Measurements from ENCODE around the gene TMEM220.

Gene TMEM220

DNA sequence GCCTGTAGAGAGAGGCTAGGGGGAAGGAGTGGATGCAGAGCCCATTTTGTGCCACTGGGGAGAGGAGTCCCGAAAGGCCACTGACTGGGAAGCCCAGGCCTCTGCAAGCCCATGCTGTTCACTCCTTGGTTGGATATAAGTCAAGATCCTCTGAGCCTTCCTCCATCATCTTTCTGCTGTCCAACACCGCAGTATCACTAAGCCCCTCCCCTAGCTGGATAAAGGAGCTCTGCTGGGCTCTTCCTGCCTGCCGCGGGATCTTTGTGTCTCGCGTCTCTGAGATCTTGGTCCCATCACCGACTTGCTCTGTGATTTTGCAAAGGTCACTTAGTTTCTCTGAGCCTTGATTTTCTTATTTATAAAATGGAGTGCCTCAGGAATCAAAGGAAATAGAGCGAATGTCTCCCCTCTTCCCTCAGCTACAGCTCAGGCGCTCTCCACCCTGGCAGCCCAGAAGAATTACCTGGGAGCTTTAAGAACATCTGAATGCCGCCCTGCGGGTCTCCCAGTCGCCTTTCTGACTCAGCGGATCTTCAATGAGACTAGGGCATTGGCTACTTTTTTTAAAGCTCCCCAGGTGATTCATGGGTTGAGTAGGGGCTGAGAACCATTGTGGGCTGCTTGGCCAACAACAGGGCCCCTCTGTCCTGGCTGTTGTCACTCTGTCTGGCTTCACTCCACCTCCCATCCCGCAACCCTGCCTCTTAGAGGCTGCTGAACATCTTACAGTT, 25.2 kb upstream of the TMEM220 start:
- no peaks in the 10 kb centered on the region for H3K9me3 ChIP-seq
- H3K27me3 ChIP-seq: no peaks in the 10 kb centered on the region
- H3K36me3 ChIP-seq: no peaks in the 10 kb centered on the region
- H3K4me3 ChIP-seq: no peak overlapping the region
- intact Hi-C loops (cut with DNase I; ENCODE audit: low total_unique reads): no loop called here
- no peak for TF ChIP-seq CTCF (IDR thresholded peaks at IDR 0.05)
- H3K27ac ChIP-seq: no peak overlapping the region
- DNase-seq: no peak
- H3K4me1 ChIP-seq: no peaks in the 10 kb centered on the region

DNA sequence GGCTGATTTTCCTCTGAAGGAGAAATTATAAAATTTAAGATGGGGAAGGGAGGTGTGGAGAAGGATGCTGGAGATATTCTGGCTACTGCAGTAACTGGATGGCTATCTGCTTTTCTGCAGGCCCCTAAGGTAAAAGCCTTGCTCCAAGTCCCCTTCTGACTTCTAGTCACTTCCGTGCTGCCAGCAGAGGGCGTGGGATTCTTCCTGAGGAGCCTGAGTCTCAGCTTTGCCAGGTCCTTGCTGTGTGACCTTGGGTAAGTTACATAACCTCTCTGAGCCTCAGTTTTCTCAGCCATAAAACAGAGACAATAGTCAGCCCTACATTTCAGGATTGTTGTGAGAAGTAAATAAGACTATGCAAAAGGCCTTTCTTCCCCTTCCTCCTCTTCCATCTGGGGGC, 24.3 kb upstream of the TMEM220 start:
- H3K27ac ChIP-seq: no peak overlapping the region
- no peaks in the 10 kb centered on the region for H3K4me1 ChIP-seq
- intact Hi-C loops (cut with DNase I; ENCODE audit: low total_unique reads): no loop called here

DNA sequence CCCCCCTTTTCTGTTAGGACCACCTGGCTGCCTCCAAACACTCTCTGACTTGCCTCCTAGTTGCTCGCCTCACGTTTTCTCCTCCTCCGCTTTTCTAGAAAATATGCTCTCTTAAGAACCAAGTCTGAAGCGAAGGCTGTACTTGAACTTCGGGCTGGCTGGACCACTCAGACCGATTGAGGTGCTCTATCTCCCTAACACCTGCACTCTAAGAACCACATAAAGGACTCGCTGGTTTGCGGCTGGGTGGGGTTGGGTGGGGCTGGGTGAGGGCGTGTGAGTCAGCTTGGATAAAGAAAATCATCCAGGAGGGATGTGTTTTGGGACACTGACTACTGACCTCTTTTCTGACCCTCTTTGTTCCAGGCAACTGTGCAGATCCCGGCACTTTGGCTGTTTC, 22.9 kb upstream of the TMEM220 start:
- no peaks in the 10 kb centered on the region for H3K27me3 ChIP-seq
- no peak for DNase-seq
- TF ChIP-seq CTCF (IDR thresholded peaks at IDR 0.05): no peak
- no peaks in the 10 kb centered on the region for H3K36me3 ChIP-seq
- H3K4me1 ChIP-seq: no peaks in the 10 kb centered on the region
- no peaks in the 10 kb centered on the region for H3K9me3 ChIP-seq
- no peak overlapping the region for H3K4me3 ChIP-seq
- H3K27ac ChIP-seq: no peak overlapping the region
- intact Hi-C loops (cut with DNase I; ENCODE audit: low total_unique reads): no loop called here

More for the DNA sequence above, 24.3 kb upstream of the TMEM220 start:
- H3K27me3 ChIP-seq: no peaks in the 10 kb centered on the region
- no peak overlapping the region for H3K4me3 ChIP-seq
- no peaks in the 10 kb centered on the region for H3K9me3 ChIP-seq
- no peak for TF ChIP-seq CTCF (IDR thresholded peaks at IDR 0.05)
- DNase-seq: no peak
- H3K36me3 ChIP-seq: no peaks in the 10 kb centered on the region

GRCh38 chr17:10751563-10751962, 21.7 kb upstream of the TMEM220 start:
- DNase-seq: no peak
- no peak overlapping the region for H3K27ac ChIP-seq
- H3K9me3 ChIP-seq: no peaks in the 10 kb centered on the region
- H3K36me3 ChIP-seq: no peaks in the 10 kb centered on the region
- intact Hi-C loops (cut with DNase I; ENCODE audit: low total_unique reads): no loop called here
- H3K27me3 ChIP-seq: no peaks in the 10 kb centered on the region
- no peak for TF ChIP-seq CTCF (IDR thresholded peaks at IDR 0.05)
- no peak overlapping the region for H3K4me3 ChIP-seq
- H3K4me1 ChIP-seq: no peaks in the 10 kb centered on the region

DNA sequence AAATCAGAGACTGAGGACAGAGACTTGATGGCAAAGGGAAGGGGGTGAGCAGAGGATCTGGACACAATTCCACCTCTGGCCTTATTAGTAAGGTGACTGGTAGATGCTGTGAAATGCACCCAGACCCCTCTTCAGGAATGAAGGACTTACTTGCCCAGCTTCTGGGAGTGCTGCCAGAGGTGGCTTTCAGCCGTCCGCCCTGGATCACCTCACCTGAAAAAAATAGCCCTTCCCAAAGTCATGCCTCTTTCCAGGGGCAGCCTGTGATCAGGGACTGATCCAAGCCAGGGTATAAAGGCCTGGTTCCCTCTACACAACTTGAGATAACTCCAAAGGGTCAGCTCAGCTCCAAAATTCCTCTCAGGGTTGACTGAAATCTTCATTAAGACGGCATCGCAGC, 20.4 kb upstream of the TMEM220 start:
- DNase-seq: no peak
- TF ChIP-seq CTCF (IDR thresholded peaks at IDR 0.05): no peak
- Histone ChIP-seq H3K27me3 (no peaks in the 10 kb centered on the region), H3K9me3 (no peaks in the 10 kb centered on the region), H3K4me1 (no peaks in the 10 kb centered on the region), H3K36me3 (no peaks in the 10 kb centered on the region), H3K27ac (no peak overlapping the region), H3K4me3 (no peak overlapping the region)
- intact Hi-C loops (cut with DNase I; ENCODE audit: low total_unique reads): no loop called here

Measured in tibial artery (tissue), 4 donors.